OCI-M2 (cell line): Measurements from ENCODE around the gene AIFM1.

Experiments
- DNase-seq: peaks from one replicate; lab custom pipeline; 2025; ENCODE audit not compliant: unreplicated experiment; lab: John Stamatoyannopoulos, UW

Gene AIFM1

GRCh38 chrX:130165703-130166502 lies at the start of gene AIFM1:
AIFM1 (minus strand) TSS chrX:130165841; CDS start chrX:130165656, 185 bp downstream.
- peak; percentile 7 for DNase-seq

- no peak for DNase-seq
Observed at GRCh38 chrX:130213376-130213775, 47.7 kb upstream of the AIFM1 start.

- DNase-seq = no peak
Observed at GRCh38 chrX:130212371-130212770, 46.7 kb upstream of the AIFM1 start.

GRCh38 chrX:130211415-130212186 lies 46.0 kb upstream of the AIFM1 start:
- no peak for DNase-seq

- DNase-seq = no peak
Observed at GRCh38 chrX:130204647-130205046, 39.0 kb upstream of the AIFM1 start.

GRCh38 chrX:130197464-130197863 lies 31.8 kb upstream of the AIFM1 start:
- DNase-seq = no peak

- no peak for DNase-seq
Observed at GRCh38 chrX:130196466-130196865, 30.8 kb upstream of the AIFM1 start.

- DNase-seq = no peak
Observed at GRCh38 chrX:130190801-130191200, 25.2 kb upstream of the AIFM1 start.

GRCh38 chrX:130186651-130187050 lies 21.0 kb upstream of the AIFM1 start:
- DNase-seq = no peak

GRCh38 chrX:130184857-130185256 lies 19.2 kb upstream of the AIFM1 start:
- DNase-seq = no peak

GRCh38 chrX:130184168-130184567 lies 18.5 kb upstream of the AIFM1 start:
- no peak for DNase-seq

- peak; percentile 6 for DNase-seq
Observed at GRCh38 chrX:130179579-130180215, 14.1 kb upstream of the AIFM1 start.

- no peak for DNase-seq
Observed at GRCh38 chrX:130179170-130179569, 13.5 kb upstream of the AIFM1 start.

GRCh38 chrX:130176942-130177341 lies 11.3 kb upstream of the AIFM1 start:
- no peak for DNase-seq

GRCh38 chrX:130176354-130176776 lies 10.7 kb upstream of the AIFM1 start:
- no peak for DNase-seq

- DNase-seq = no peak
Observed at GRCh38 chrX:130174937-130175336, 9.3 kb upstream of the AIFM1 start.

GRCh38 chrX:130174045-130174704 lies 8.5 kb upstream of the AIFM1 start:
- no peak for DNase-seq

- no peak for DNase-seq
Observed at GRCh38 chrX:130173190-130173895, 7.7 kb upstream of the AIFM1 start.

GRCh38 chrX:130172127-130172845 lies 6.6 kb upstream of the AIFM1 start:
- DNase-seq = no peak
